ENCODE data around the gene SENP1. TPM values are rescaled to one million over a fixed set of nuclear protein-coding genes. Genes with fewer than 3 reads are reported as not detected.

SENP1 gene
- total and polyA plus RNA-seq, 12 donors: 3.0 to 21.6 (median 11.2) TPM

DNA sequence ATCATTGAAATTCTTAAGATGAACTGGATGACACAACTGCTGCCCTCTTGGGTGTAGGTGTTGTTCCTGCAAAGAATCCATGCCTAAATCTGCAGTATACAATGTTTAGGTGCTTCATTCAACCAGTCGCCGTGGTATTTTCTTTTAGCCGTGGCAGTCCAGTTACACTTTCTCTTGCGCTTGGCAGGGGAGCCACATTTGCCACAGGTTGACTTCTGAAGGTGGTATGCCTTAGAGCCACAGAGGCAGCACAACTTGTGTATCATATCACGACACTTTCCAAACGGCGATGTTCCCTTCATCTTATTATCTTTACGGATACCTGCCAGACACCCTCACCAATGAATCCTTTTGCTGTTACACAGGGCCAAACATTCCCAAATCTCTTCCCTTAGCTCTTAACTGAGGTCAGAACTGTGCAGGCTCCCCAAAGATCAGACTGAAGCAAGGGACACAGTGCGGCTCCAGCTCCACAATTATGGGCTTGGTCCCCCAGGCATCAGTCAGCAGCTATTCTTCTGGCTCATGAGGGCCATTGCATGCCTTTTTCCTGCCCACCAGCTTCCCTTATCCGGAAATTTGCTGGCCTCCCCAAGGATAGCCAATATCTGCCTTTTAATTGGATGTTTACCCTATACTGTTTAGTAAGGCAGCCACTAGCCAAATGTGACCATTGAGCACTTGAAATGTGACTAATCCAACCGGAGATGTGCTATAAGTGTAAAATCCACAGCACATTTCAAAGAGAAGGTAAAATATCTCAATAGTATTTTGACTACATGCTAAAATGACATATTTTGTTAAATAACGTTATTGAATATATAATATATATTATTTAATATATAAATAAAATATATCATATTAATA is 50.7 kb downstream of the SENP1 start:
- intact Hi-C loops (cut with DNase I): no loop called here
- Histone ChIP-seq H3K4me1 (replicated peaks in 1 of 2) (peaks cover 0 to 6% of the 10 kb centered on the region in 2 donors), H3K36me3 (replicated peaks in 1 of 2) (no peaks in the 10 kb centered on the region), H3K9me3 (replicated peaks in 1 of 3) (peaks cover 0 to 6% (median 0%) of the 10 kb centered on the region in 3 donors), H3K27me3 (no peaks in the 10 kb centered on the region), H3K4me3 (no peak overlapping the region), H3K27ac (no peak overlapping the region)
- 95 to 97% (median 96%) methylated on average over 12 of the region's 12 CpGs for WGBS, 4 donors
- DNase-seq: no peak
- TF ChIP-seq, protein P1, sequence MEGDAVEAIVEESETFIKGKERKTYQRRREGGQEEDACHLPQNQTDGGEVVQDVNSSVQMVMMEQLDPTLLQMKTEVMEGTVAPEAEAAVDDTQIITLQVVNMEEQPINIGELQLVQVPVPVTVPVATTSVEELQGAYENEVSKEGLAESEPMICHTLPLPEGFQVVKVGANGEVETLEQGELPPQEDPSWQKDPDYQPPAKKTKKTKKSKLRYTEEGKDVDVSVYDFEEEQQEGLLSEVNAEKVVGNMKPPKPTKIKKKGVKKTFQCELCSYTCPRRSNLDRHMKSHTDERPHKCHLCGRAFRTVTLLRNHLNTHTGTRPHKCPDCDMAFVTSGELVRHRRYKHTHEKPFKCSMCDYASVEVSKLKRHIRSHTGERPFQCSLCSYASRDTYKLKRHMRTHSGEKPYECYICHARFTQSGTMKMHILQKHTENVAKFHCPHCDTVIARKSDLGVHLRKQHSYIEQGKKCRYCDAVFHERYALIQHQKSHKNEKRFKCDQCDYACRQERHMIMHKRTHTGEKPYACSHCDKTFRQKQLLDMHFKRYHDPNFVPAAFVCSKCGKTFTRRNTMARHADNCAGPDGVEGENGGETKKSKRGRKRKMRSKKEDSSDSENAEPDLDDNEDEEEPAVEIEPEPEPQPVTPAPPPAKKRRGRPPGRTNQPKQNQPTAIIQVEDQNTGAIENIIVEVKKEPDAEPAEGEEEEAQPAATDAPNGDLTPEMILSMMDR (IDR thresholded peaks at IDR 0.05): no peak
- TF ChIP-seq POLR2A (IDR thresholded peaks at IDR 0.05): no peak

DNA sequence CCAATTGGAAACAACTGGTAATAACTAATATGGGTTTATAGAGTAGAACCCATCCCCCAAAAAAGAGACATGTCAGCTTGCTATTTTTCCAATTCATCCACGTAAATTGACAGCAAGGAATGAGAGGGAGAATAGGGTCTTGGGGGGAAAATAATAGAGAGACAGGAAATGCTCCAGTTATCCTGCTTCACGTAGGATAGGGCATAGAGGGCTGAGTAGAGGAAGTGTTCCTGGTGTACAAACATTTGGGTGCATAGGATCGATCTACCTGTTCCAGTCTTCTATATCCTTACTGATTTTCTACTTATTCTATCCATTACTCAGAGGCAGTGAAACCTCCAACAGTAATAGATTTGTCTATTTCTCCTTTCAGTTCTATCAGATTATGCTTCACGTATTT is 52.0 kb downstream of the SENP1 start:
- no peak for TF ChIP-seq POLR2A (IDR thresholded peaks at IDR 0.05)
- TF ChIP-seq, protein P1 (IDR thresholded peaks at IDR 0.05): no peak
- no peak for DNase-seq
- peaks cover 0 to 3% of the 10 kb centered on the region in 2 donors for H3K36me3 ChIP-seq (replicated peaks in 1 of 2)
- H3K9me3 ChIP-seq (replicated peaks in 1 of 3): peaks cover 0 to 4% (median 0%) of the 10 kb centered on the region in 3 donors
- H3K4me1 ChIP-seq (replicated peaks in 1 of 2): peaks cover 0 to 6% of the 10 kb centered on the region in 2 donors
- no peak overlapping the region for H3K27ac ChIP-seq
- intact Hi-C loops (cut with DNase I): no loop called here
- H3K4me3 ChIP-seq: no peak overlapping the region
- no peaks in the 10 kb centered on the region for H3K27me3 ChIP-seq
- WGBS, 4 donors: 93 to 95% (median 94%) methylated on average over 4 of the region's 4 CpGs

DNA sequence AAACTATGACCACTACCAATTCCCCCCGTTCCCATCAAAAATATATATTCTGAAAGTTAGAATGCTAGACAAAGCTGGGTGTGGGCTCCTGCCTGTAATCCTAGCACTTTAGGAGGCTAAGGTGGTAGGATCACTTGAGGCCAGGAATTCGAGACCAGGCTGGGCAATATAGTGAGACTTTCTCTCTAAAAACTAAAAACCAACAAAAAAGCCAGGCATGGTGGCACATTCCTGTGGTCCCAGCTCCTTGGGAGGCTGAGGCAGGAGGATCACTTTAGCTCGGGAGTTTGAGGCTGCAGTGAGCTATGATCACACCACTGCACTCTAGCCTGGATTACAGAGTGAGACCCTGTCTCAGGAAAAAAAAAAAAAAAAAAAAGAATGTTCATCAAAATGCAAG is 52.8 kb downstream of the SENP1 start:
- Histone ChIP-seq H3K4me3 (no peak overlapping the region), H3K36me3 (replicated peaks in 1 of 2) (peaks cover 0 to 9% of the 10 kb centered on the region in 2 donors), H3K27me3 (no peaks in the 10 kb centered on the region), H3K27ac (no peak overlapping the region), H3K9me3 (replicated peaks in 1 of 3) (no peaks in the 10 kb centered on the region), H3K4me1 (replicated peaks in 1 of 2) (peaks cover 0 to 6% of the 10 kb centered on the region in 2 donors)
- no peak for DNase-seq
- intact Hi-C loops (cut with DNase I): no loop called here
- 91 to 95% (median 93%) methylated on average over 3 of the region's 3 CpGs for WGBS, 4 donors
- TF ChIP-seq POLR2A (IDR thresholded peaks at IDR 0.05): no peak
- TF ChIP-seq, protein P1 (IDR thresholded peaks at IDR 0.05): no peak

DNA sequence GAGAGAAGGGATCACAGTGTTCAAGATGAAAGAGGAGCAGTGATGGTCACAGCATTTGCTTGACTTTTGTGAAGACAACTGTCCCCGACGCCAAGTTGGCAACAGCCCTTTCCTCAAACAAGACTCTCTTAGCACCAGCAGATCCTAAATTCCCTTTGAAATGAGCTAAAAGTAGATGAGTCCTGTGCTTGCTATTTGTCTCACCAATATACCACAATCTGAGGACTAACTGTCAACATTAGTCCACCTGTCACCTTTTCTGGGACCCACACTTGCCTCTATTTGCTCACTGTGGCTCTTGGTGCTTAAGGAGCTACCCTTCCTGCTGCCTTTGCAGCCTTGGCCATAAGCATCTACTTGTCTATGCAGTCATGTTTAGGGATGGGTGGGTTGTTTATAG is 54.2 kb downstream of the SENP1 start:
- peaks cover 0 to 6% of the 10 kb centered on the region in 2 donors for H3K4me1 ChIP-seq (replicated peaks in 1 of 2)
- intact Hi-C loops (cut with DNase I): no loop called here
- peaks cover 0 to 22% of the 10 kb centered on the region in 2 donors for H3K36me3 ChIP-seq (replicated peaks in 1 of 2)
- TF ChIP-seq, protein P1 (IDR thresholded peaks at IDR 0.05): no peak
- no peak for TF ChIP-seq POLR2A (IDR thresholded peaks at IDR 0.05)
- no peak overlapping the region for H3K4me3 ChIP-seq
- DNase-seq: no peak
- no peaks in the 10 kb centered on the region for H3K9me3 ChIP-seq (replicated peaks in 1 of 3)
- no peaks in the 10 kb centered on the region for H3K27me3 ChIP-seq
- H3K27ac ChIP-seq: no peak overlapping the region
- 93 to 98% (median 98%) methylated on average over 2 of the region's 2 CpGs for WGBS, 4 donors

All from adrenal gland (tissue), 12 donors.